Measurements from ENCODE around the gene DHRS9.
"Not testable (repeated sequence)": the region's sequence is repeated elsewhere in the genome, so short reads cannot be mapped to it uniquely, and the experiment has no call there.

DHRS9 gene

GRCh38 chr2:169116327-169116726 is 47.0 kb downstream of the DHRS9 start:
- no peak for DNase-seq
- Mint-ChIP-seq H3K4me1 (no peaks in the 10 kb centered on the region), H3K4me3 (no peak overlapping the region), H3K36me3 (no peaks in the 10 kb centered on the region), H3K27ac (no peak overlapping the region), H3K27me3 (peaks cover 46% of the 10 kb centered on the region), H3K9me3 (no peaks in the 10 kb centered on the region)
- CTCF ChIA-PET = interaction anchor here (1.1 to 3.3 kb wide), 3 partner anchors 9 to 26 kb away, joined by 3 to 21 read pairs (median 3); no protein-coding TSS in a partner anchor

DNA sequence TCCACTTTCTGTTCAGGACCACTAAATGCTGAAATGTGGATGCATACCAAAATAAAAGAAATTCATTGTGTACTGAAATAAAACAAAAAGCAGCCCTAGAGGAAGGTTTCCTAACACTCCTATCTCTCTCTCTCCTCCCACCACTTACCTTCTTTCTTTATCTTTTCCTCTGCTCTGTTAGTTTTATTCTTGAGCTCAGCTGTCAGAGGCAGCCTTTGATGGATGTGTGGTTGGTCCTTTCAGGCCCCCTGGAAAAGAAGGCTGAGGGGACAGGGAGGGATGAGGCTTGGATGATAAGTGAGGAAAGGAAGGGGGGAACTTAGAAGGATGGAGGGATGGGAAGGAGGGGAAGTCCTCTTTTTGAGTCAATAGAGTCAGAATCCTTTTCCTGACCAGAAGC is 47.6 kb downstream of the DHRS9 start:
- CTCF ChIA-PET = interaction anchor here (1.2 to 3.3 kb wide), 2 partner anchors 15 to 25 kb away, joined by 5 to 21 read pairs; no protein-coding TSS in a partner anchor
- DNase-seq = no peak
- H3K4me1 Mint-ChIP-seq = no peaks in the 10 kb centered on the region
- no peaks in the 10 kb centered on the region for H3K9me3 Mint-ChIP-seq
- no peaks in the 10 kb centered on the region for H3K36me3 Mint-ChIP-seq
- no peak overlapping the region for H3K4me3 Mint-ChIP-seq
- no peak overlapping the region for H3K27ac Mint-ChIP-seq
- peaks cover 42% of the 10 kb centered on the region for H3K27me3 Mint-ChIP-seq

- Mint-ChIP-seq H3K27me3 (peaks cover 42% of the 10 kb centered on the region), H3K27ac (no peak overlapping the region), H3K9me3 (no peaks in the 10 kb centered on the region), H3K36me3 (no peaks in the 10 kb centered on the region), H3K4me3 (no peak overlapping the region), H3K4me1 (no peaks in the 10 kb centered on the region)
- DNase-seq = no peak
- CTCF ChIA-PET = interaction anchor here (1.2 to 3.3 kb wide), 3 partner anchors 8 to 24 kb away, joined by 5 to 21 read pairs (median 9); no protein-coding TSS in a partner anchor
These were observed 48.7 kb downstream of the DHRS9 start for GRCh38 chr2:169118060-169118459.

DNA sequence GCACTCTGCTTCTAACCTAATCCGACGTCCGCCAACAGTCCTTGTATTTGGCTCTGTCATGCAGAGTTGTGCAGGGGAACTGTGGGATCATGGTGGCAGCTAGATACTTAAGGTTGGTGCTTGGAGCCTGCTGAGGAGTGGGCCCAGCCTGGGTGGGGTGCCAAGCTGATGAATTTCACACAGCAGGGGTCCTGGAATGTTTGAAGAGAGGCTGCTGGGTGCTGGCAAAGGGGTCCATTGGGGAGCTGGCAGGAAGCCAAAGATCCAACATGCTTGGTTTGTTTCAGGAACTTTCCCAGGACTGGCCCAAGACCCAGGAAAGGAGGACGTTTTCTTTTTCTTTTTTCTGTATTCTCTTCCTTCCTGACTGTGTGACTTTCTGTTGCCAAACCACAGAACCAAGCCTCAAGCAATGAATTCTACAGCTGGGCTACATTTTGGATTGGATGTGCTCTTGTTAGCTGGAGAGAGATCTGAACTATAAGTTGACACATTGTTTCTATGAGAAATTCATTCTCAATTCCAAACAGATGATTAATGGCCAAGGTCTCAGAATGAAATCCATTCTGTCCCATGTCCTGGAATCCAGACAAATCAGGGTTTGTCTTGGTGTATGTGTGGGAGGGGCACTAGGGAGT is 49.9 kb downstream of the DHRS9 start:
- Mint-ChIP-seq H3K36me3 (no peaks in the 10 kb centered on the region), H3K4me1 (no peaks in the 10 kb centered on the region), H3K4me3 (no peak overlapping the region), H3K9me3 (no peaks in the 10 kb centered on the region), H3K27ac (no peak overlapping the region), H3K27me3 (peaks cover 44% of the 10 kb centered on the region)
- DNase-seq = no peak
- CTCF ChIA-PET = interaction anchor here (0.7 to 1.8 kb wide), 2 partner anchors 9 to 13 kb away, joined by 4 to 9 read pairs; no protein-coding TSS in a partner anchor

DNA sequence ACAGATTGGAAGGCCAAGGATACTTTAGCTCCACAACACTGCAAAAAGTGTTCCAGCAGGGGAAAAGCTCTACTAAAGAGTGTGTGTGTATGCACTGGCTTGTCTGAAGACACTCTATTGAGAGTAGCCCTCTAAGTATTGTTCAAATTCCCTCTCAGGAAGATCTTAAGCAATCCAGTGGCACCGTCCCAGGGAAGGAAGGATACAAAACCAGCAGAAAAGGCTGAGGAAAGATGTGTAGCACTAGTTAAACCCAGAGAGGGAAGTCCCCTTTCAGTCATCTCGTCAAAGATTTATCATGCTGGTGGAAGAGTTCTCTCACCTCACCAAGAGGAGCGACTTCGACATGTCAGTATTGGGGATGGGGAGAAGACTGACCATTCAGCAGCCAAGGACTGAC is 50.5 kb downstream of the DHRS9 start:
- no peak for DNase-seq
- Mint-ChIP-seq H3K27ac (no peak overlapping the region), H3K9me3 (no peaks in the 10 kb centered on the region), H3K4me1 (no peaks in the 10 kb centered on the region), H3K27me3 (peaks cover 43% of the 10 kb centered on the region), H3K4me3 (no peak overlapping the region), H3K36me3 (no peaks in the 10 kb centered on the region)
- CTCF ChIA-PET = interaction anchor here (1.8 kb wide), 1 partner anchor 10 kb away, joined by 9 read pairs; no protein-coding TSS in a partner anchor

DNA sequence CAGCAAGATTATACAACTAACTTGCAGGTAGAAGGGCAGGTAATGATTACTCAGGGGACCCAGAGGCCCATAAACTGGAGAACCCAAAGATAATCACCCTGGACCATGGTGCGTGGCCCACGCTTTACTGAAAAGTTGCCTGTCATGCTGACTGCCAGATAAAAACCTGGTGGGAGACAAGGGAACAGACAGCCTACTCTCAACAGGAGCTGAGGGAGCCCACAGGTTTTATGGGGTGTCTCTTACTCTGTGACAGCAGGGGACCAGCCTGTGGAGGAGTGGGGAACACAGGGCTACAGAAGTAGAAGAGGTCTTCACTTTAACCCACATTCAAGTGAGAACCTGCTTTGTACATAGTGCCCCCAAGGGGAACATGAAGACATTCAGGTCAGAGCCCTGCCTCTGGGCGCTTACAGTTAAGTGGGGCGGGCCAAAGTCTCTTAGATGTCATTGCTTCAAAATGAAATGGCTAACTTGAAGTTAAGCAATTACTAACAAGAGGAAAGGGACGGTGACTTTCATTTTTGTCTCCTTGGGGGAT is 60.4 kb downstream of the DHRS9 start:
- no peaks in the 10 kb centered on the region for H3K9me3 Mint-ChIP-seq
- no peaks in the 10 kb centered on the region for H3K36me3 Mint-ChIP-seq
- no peaks in the 10 kb centered on the region for H3K4me1 Mint-ChIP-seq
- no peaks in the 10 kb centered on the region for H3K27me3 Mint-ChIP-seq
- no peak overlapping the region for H3K27ac Mint-ChIP-seq
- no peak for DNase-seq
- H3K4me3 Mint-ChIP-seq = no peak overlapping the region
- CTCF ChIA-PET = interaction anchor here (3.6 to 3.7 kb wide), 2 partner anchors 20 to 167 kb away, joined by 42 to 94 read pairs; no protein-coding TSS in a partner anchor

GRCh38 chr2:169131587-169132512 is 62.5 kb downstream of the DHRS9 start:
- no peak for DNase-seq
- H3K36me3 Mint-ChIP-seq = no peaks in the 10 kb centered on the region
- no peak overlapping the region for H3K27ac Mint-ChIP-seq
- CTCF ChIA-PET = interaction anchor here (0.7 to 3.7 kb wide), 23 partner anchors 9 to 215 kb away, joined by 3 to 94 read pairs (median 4); partner anchors contain the start of gene ABCB11
- H3K27me3 Mint-ChIP-seq = no peaks in the 10 kb centered on the region
- H3K4me3 Mint-ChIP-seq = no peak overlapping the region
- no peaks in the 10 kb centered on the region for H3K4me1 Mint-ChIP-seq
- H3K9me3 Mint-ChIP-seq = no peaks in the 10 kb centered on the region

DNA sequence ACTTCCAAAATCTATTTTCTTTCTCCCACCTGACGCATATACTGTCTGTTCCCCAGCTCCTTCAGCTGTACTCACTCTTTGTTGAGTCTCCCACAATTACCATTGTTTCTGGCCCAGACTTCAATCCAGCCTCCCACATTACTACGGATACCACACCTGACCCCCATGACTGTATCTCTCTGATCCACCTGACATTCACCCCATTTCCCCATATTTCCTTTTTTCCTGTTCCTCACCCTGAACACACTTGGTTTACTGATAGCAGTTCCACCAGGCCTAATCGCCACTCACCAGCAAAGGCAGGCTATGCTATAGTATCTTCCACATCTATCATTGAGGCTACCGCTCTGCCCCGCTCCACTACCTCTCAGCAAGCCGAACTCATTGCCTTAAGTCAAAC is 64.9 kb downstream of the DHRS9 start:
- H3K4me3 Mint-ChIP-seq, H3K4me1 Mint-ChIP-seq, H3K27me3 Mint-ChIP-seq, H3K36me3 Mint-ChIP-seq, DNase-seq, H3K27ac Mint-ChIP-seq, H3K9me3 Mint-ChIP-seq: not testable (repeated sequence)
- CTCF ChIA-PET = interaction anchor here (2.0 kb wide), 1 partner anchor 24 kb away, joined by 7 read pairs; no protein-coding TSS in a partner anchor

- H3K9me3 Mint-ChIP-seq, H3K36me3 Mint-ChIP-seq, H3K4me3 Mint-ChIP-seq, H3K4me1 Mint-ChIP-seq, DNase-seq, H3K27me3 Mint-ChIP-seq, H3K27ac Mint-ChIP-seq: not testable (repeated sequence)
- CTCF ChIA-PET = interaction anchor here (2.0 kb wide), 1 partner anchor 26 kb away, joined by 7 read pairs; no protein-coding TSS in a partner anchor
These were observed 67.1 kb downstream of the DHRS9 start for GRCh38 chr2:169136428-169136827.

GRCh38 chr2:169136885-169137534 is 67.6 kb downstream of the DHRS9 start:
- Mint-ChIP-seq H3K27me3 (no peaks in the 10 kb centered on the region), H3K4me3 (no peak overlapping the region), H3K4me1 (no peaks in the 10 kb centered on the region), H3K9me3 (no peaks in the 10 kb centered on the region), H3K27ac (no peak overlapping the region), H3K36me3 (no peaks in the 10 kb centered on the region)
- CTCF ChIA-PET = no interaction called here
- no peak for DNase-seq

DNA sequence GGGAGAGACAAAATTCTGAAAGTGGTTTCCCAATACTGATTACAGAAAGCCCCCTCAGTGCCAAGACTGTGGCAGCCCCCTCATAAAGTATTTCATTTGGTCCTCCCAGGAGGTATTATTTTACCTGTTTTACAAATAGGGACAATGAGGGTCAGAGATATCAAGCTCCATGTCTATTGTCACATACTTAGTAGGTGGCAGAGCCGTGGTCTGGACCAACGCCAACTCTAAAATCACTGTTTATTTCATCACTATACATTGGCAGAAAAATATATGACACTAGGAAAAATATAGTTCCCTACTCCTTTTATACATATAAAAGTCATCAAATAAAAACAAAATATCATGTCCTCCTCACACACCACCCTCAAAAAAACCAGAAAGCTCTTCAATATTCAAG is 68.6 kb downstream of the DHRS9 start:
- H3K36me3 Mint-ChIP-seq = no peaks in the 10 kb centered on the region
- no peaks in the 10 kb centered on the region for H3K4me1 Mint-ChIP-seq
- H3K27me3 Mint-ChIP-seq = peaks cover 3% of the 10 kb centered on the region
- H3K27ac Mint-ChIP-seq = no peak overlapping the region
- H3K4me3 Mint-ChIP-seq = no peak overlapping the region
- DNase-seq = no peak
- no peaks in the 10 kb centered on the region for H3K9me3 Mint-ChIP-seq
- CTCF ChIA-PET = interaction anchor here (1.4 to 7.5 kb wide), 2 partner anchors 28 to 176 kb away, joined by 5 to 147 read pairs; no protein-coding TSS in a partner anchor

DNA sequence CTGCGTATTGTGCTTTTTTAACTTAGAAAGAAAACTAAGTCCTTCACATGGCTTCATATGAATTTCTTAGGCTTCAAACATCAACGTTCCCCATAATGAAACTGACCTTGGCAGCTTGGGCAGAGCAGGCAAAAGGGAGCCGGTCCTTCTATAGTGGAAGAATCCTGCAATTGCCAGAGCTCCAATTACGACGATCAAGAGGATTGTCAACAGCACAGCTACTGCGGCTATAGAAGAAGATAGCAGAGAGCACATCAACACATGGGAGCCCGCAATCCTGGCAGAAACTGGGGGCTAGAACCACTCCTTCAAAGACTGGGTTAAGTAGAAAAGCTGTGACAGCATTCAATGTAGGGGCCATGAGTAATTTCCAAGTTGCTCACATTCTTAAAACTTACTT is 69.8 kb downstream of the DHRS9 start:
- CTCF ChIA-PET = interaction anchor here (0.9 to 7.5 kb wide), 6 partner anchors 8 to 181 kb away, joined by 3 to 147 read pairs (median 12); no protein-coding TSS in a partner anchor
- DNase-seq = no peak
- Mint-ChIP-seq H3K9me3 (no peaks in the 10 kb centered on the region), H3K27me3 (peaks cover 3% of the 10 kb centered on the region), H3K36me3 (no peaks in the 10 kb centered on the region), H3K4me3 (no peak overlapping the region), H3K4me1 (no peaks in the 10 kb centered on the region), H3K27ac (no peak overlapping the region)

DNA sequence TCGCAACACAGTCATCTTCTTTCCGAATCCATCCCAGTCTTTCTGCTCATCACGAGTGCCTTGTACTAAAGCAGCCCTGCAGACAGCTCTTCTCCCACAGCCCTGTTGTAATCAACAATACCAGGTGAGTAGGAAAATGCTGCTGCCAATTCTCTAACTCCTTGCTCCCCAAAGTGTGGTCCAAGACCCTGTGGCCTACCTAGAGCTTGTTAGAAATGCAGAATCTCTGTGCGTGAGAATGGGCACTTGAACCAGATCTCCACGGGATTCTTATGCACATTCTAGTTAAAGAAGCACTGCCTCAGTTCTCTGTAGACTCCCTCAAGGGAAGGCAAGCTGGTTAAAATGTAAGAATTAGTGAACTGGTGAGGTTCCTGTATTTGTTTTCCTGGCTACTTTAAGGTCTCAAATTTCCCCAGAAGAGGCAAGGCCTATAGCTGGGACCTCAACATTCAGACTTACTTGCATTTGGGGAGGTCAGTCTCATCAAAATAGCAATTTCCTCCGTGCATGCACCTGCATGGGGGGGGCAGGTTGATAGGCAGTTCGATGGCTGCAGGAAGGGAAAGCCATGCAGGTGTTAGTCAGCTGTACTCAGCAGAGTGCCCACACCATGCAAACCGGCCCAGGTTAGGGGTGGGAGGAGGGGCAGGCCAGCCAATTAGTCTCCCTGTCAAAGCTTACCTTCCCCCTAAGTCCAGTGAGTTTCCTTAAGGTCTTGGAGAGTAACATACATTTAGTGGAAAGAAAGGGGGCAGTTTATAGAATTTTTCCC is 70.8 kb downstream of the DHRS9 start:
- no peaks in the 10 kb centered on the region for H3K4me1 Mint-ChIP-seq
- no peak for DNase-seq
- no peaks in the 10 kb centered on the region for H3K9me3 Mint-ChIP-seq
- CTCF ChIA-PET = interaction anchor here (1.0 to 7.5 kb wide), 10 partner anchors 9 to 182 kb away, joined by 4 to 147 read pairs (median 12); no protein-coding TSS in a partner anchor
- no peak overlapping the region for H3K27ac Mint-ChIP-seq
- no peaks in the 10 kb centered on the region for H3K36me3 Mint-ChIP-seq
- H3K27me3 Mint-ChIP-seq = peaks cover 3% of the 10 kb centered on the region
- no peak overlapping the region for H3K4me3 Mint-ChIP-seq

Measured in activated naive CD4-positive, alpha-beta T cell treated with anti-CD3 and anti-CD28 coated beads, Interleukin-2, amount 10 ng/mL, durations not matched to agents 7 days and 5 days (primary cell).